ENCODE results near the gene RIC8B.

RIC8B gene

DNA sequence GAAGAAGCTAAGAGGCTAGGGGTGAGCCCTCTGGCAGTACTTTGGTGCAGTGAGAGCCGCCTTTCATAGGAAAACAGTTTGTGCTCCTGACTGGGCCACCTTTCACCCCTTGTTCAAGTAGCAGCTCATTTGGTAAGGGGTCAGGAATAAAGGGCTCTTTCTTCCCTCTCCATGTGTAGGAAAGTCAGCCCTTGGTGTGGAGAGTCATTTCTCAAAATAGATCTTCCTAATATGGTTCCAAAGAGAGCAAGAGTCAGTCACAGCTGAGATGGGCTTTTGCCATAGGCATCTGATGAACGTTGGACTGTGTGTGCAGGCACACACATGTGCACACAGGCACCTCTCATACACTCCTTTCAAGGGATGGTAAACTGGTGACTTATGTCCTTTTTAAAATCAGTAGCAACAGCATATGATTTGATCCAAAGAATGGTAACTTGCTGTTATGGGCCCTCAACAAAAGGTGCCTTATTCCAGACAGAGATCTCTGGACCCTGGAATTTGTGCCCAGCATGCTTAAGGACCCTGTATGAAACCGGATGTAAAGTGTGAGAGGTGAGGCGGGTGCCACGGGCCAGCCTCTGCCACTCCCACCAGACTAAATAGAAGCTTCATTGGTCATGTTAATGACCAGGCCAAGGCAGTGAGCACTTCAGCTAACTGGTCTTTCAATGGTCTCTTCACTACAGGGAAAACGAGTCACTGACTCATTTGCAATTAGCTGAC, 16.7 kb upstream of the RIC8B start:
- no peak for DNase-seq (ENCODE audit: low read depth, low spot score)
- H3K4me3 ChIP-seq (ENCODE audit: low read depth, low read length), result no peak overlapping the region
- TF ChIP-seq CTCF (IDR thresholded peaks at IDR 0.05; ENCODE audit: low read depth, low read length), result no peak
- in situ Hi-C loops (cut with HindIII; ENCODE audit: low sequenced_read_pairs), result no loop called here

GRCh38 chr12:106758349-106759110, 16.0 kb upstream of the RIC8B start:
- TF ChIP-seq CTCF (IDR thresholded peaks at IDR 0.05; ENCODE audit: low read depth, low read length), result no peak
- no peak for DNase-seq (ENCODE audit: low read depth, low spot score)
- in situ Hi-C loops (cut with HindIII; ENCODE audit: low sequenced_read_pairs), result no loop called here
- no peak overlapping the region for H3K4me3 ChIP-seq (ENCODE audit: low read depth, low read length)

- in situ Hi-C loops (cut with HindIII; ENCODE audit: low sequenced_read_pairs), result no loop called here
- no peak for DNase-seq (ENCODE audit: low read depth, low spot score)
- H3K4me3 ChIP-seq (ENCODE audit: low read depth, low read length), result no peak overlapping the region
- no peak for TF ChIP-seq CTCF (IDR thresholded peaks at IDR 0.05; ENCODE audit: low read depth, low read length)
Observed at GRCh38 chr12:106759526-106760183, 14.8 kb upstream of the RIC8B start.

DNA sequence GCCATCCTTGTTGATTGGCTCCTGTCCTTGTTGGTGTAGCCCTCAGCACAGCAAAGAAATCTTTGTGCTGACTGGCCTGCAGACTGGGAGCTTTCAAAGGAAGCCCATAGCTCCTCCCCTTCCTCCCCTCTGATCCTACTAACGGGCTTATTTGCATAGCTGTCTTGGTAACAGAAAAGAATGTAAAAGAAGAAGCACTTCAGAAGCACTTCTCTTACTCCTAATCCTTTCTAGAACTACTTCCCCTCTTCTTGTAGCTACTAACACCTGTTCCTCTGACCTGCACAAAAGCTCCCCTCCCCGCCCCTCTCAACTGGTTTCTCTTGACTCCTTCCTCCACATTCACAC, 14.3 kb upstream of the RIC8B start:
- in situ Hi-C loops (cut with HindIII; ENCODE audit: low sequenced_read_pairs), result no loop called here
- no peak overlapping the region for H3K4me3 ChIP-seq (ENCODE audit: low read depth, low read length)
- no peak for DNase-seq (ENCODE audit: low read depth, low spot score)
- TF ChIP-seq CTCF (IDR thresholded peaks at IDR 0.05; ENCODE audit: low read depth, low read length), result no peak

DNA sequence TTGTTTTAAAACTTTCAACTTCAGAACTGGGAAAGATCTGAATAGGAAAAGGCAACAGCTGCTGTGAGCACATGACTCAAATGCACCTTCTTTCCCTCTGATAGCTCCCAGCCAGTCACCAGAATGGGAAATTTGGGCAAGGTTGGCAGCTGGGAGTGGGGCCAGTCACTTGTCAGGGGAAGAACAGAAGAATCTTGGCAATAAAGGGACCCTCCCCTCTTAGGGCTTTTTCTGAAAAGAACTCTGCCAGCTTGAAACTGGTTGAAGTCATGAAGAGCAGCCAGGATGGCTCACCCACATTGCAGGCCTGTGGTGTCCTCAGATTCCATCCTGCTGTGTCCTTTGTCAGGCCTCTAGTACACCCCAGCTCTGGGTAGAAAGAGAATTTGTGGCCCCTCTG, 10.3 kb upstream of the RIC8B start:
- no peak overlapping the region for H3K4me3 ChIP-seq (ENCODE audit: low read depth, low read length)
- DNase-seq (ENCODE audit: low read depth, low spot score), result no peak
- TF ChIP-seq CTCF (IDR thresholded peaks at IDR 0.05; ENCODE audit: low read depth, low read length), result no peak
- in situ Hi-C loops (cut with HindIII; ENCODE audit: low sequenced_read_pairs), result no loop called here

DNA sequence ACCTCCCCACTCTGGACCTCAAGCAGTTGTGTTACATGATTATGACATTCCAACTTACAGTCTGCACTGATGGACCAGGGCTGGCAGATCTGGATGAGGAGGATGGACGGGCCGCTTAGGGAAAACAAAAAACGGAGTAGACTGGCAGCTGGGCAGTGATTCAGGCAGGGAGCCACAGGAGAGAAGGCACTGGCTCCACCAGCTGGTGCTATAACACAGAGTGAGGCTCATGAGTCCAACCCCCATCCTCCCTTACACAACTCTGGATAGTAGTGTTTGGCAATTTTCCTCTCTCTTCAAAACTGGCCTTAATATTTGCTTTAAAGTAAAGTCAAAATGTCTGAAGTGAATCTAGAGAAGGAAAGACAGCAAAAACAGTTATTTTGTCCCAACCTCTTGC, 9.7 kb upstream of the RIC8B start:
- no peak for DNase-seq (ENCODE audit: low read depth, low spot score)
- no peak overlapping the region for H3K4me3 ChIP-seq (ENCODE audit: low read depth, low read length)
- TF ChIP-seq CTCF (IDR thresholded peaks at IDR 0.05; ENCODE audit: low read depth, low read length), result no peak
- in situ Hi-C loops (cut with HindIII; ENCODE audit: low sequenced_read_pairs), result no loop called here
